Nephron progenitor cell (in vitro differentiated cells): ENCODE measurements around the gene PPL.

ENCODE experiments used
- DNase-seq: peaks from one replicate; pipeline ENCODE4 v3.0.0; 2021
- H3K27ac Mint-ChIP-seq: 2 replicates; pipeline ENCODE4 v1.8.0; 2021; ENCODE audit warnings: mild to moderate bottlenecking, moderate library complexity, mixed read lengths
- H3K27me3 Mint-ChIP-seq: 2 replicates; pipeline ENCODE4 v1.8.0; 2021; ENCODE audit warnings: mild to moderate bottlenecking, low read depth, mixed read lengths; ENCODE audit not compliant: poor library complexity
- H3K36me3 Mint-ChIP-seq: 2 replicates; pipeline ENCODE4 v1.8.0; 2021; ENCODE audit warnings: low read depth, mixed read lengths
- H3K4me1 Mint-ChIP-seq: 2 replicates; pipeline ENCODE4 v1.8.0; 2021; ENCODE audit warnings: mixed read lengths
- H3K4me3 Mint-ChIP-seq: 2 replicates; pipeline ENCODE4 v1.8.0; 2021; ENCODE audit warnings: mild to moderate bottlenecking, moderate library complexity, mixed read lengths
- H3K9me3 Mint-ChIP-seq: 2 replicates; pipeline ENCODE4 v1.8.0; 2021; ENCODE audit warnings: mild to moderate bottlenecking, moderate library complexity, mixed read lengths
- CTCF ChIP-seq: fragments of 200-600 bp; sonication (generic); IDR thresholded peaks from 2 replicates; pipeline ENCODE4 v1.5.0; 2021; ENCODE audit warnings: antibody characterized with exemption

PPL gene

GRCh38 chr16:4980691-4981090 lies 43.7 kb upstream of the PPL start:
- Mint-ChIP-seq H3K9me3 (peaks cover 1% of the 10 kb centered on the region), H3K27ac (no peak overlapping the region), H3K4me1 (peaks cover 38% of the 10 kb centered on the region), H3K36me3 (no peaks in the 10 kb centered on the region), H3K27me3 (peaks cover 25% of the 10 kb centered on the region), H3K4me3 (no peak overlapping the region)
- DNase-seq, result no peak
- no peak for TF ChIP-seq CTCF

GRCh38 chr16:4979736-4980660 lies 43.0 kb upstream of the PPL start:
- DNase-seq, result no peak
- no peaks in the 10 kb centered on the region for H3K36me3 Mint-ChIP-seq
- H3K9me3 Mint-ChIP-seq, result peaks cover 5% of the 10 kb centered on the region
- TF ChIP-seq CTCF, result no peak
- H3K27ac Mint-ChIP-seq, result peak overlapping the region; percentile 49
- peaks cover 41% of the 10 kb centered on the region for H3K4me1 Mint-ChIP-seq
- peaks cover 19% of the 10 kb centered on the region for H3K27me3 Mint-ChIP-seq
- no peak overlapping the region for H3K4me3 Mint-ChIP-seq

GRCh38 chr16:4979164-4979563 lies 42.2 kb upstream of the PPL start:
- H3K36me3 Mint-ChIP-seq, result no peaks in the 10 kb centered on the region
- H3K27me3 Mint-ChIP-seq, result peaks cover 12% of the 10 kb centered on the region
- H3K4me3 Mint-ChIP-seq, result no peak overlapping the region
- H3K9me3 Mint-ChIP-seq, result peaks cover 5% of the 10 kb centered on the region
- no peak overlapping the region for H3K27ac Mint-ChIP-seq
- no peak for TF ChIP-seq CTCF
- no peak for DNase-seq
- H3K4me1 Mint-ChIP-seq, result peaks cover 41% of the 10 kb centered on the region

GRCh38 chr16:4976611-4977145 lies 39.7 kb upstream of the PPL start:
- no peaks in the 10 kb centered on the region for H3K36me3 Mint-ChIP-seq

GRCh38 chr16:4976079-4976478 lies 39.1 kb upstream of the PPL start:
- H3K36me3 Mint-ChIP-seq, result no peaks in the 10 kb centered on the region
- no peak for DNase-seq
- no peak for TF ChIP-seq CTCF
- H3K27me3 Mint-ChIP-seq, result peaks cover 8% of the 10 kb centered on the region
- peaks cover 54% of the 10 kb centered on the region for H3K4me1 Mint-ChIP-seq
- peaks cover 8% of the 10 kb centered on the region for H3K9me3 Mint-ChIP-seq
- no peak overlapping the region for H3K4me3 Mint-ChIP-seq
- H3K27ac Mint-ChIP-seq, result no peak overlapping the region

More at GRCh38 chr16:4976611-4977145, 39.7 kb upstream of the PPL start:
- Mint-ChIP-seq H3K4me3 (no peak overlapping the region), H3K27me3 (peaks cover 8% of the 10 kb centered on the region), H3K9me3 (peaks cover 8% of the 10 kb centered on the region), H3K27ac (no peak overlapping the region), H3K4me1 (peaks cover 56% of the 10 kb centered on the region)
- no peak for TF ChIP-seq CTCF
- DNase-seq, result no peak
